Kidney (tissue), 14 donors: ENCODE measurements around the gene TERT. TPM values are rescaled to one million over a fixed set of nuclear protein-coding genes. Genes with fewer than 3 reads are reported as not detected.

Experiments used
- DNase-seq, 5 donors: peaks; one replicate each; pipeline ENCODE4 v3.0.0-alpha.2; 2013 to 2020
- FAIRE-seq: peaks from 2 replicates; lab custom pipeline; 2012; peaks lifted over from hg19 to GRCh38; lab: Jason Lieb, UNC
- H3K27ac ChIP-seq, 2 donors: one replicate each; pipeline ENCODE4 v1.7.0; 2013; ENCODE audit warnings: low read depth in 2 of 2, low read length in 2 of 2, inconsistent platforms in 1 of 2
- H3K27me3 ChIP-seq: one replicate; pipeline ENCODE4 v1.7.1; 2013; ENCODE audit warnings: low read length, inconsistent platforms; ENCODE audit not compliant: control insufficient read depth, insufficient read depth
- H3K36me3 ChIP-seq, 3 donors: one replicate each; pipeline versions ENCODE4 v1.7.0 to v1.7.1; 2013; ENCODE audit warnings: low read length in 3 of 3, control low read depth in 1 of 3, inconsistent platforms in 1 of 3; ENCODE audit not compliant: insufficient read depth in 3 of 3, control insufficient read depth in 2 of 3
- H3K4me1 ChIP-seq, 3 donors: one replicate each; pipeline versions ENCODE4 v1.7.0 to v1.7.1; 2013; ENCODE audit warnings: low read length in 3 of 3, inconsistent platforms in 1 of 3, low read depth in 1 of 3; ENCODE audit not compliant: control insufficient read depth in 2 of 3, insufficient read depth in 2 of 3
- H3K4me3 ChIP-seq, 3 donors: one replicate each; pipeline versions ENCODE4 v1.7.0 to v1.8.1; 2013; ENCODE audit warnings: low read length in 3 of 3, control low read depth in 1 of 3, inconsistent platforms in 1 of 3
- H3K9ac ChIP-seq, 3 donors: one replicate each; pipeline versions ENCODE4 v1.7.0 to v1.7.1; 2013; ENCODE audit warnings: low read length in 3 of 3, control low read depth in 1 of 3, inconsistent platforms in 1 of 3
- H3K9me3 ChIP-seq, 3 donors: one replicate each; pipeline versions ENCODE4 v1.7.0 to v1.7.1; 2013; ENCODE audit warnings: low read length in 3 of 3, control low read depth in 1 of 3, inconsistent platforms in 1 of 3; ENCODE audit not compliant: control insufficient read depth in 2 of 3, insufficient read depth in 1 of 3
- CTCF ChIP-seq: IDR thresholded peaks from 3 replicates; pipeline ENCODE4 v1.5.1; 2012; ENCODE audit warnings: mild to moderate bottlenecking, moderate library complexity, borderline replicate concordance; ENCODE audit not compliant: insufficient read depth; ENCODE audit errors: extremely low read depth
- intact Hi-C: fragments of 100-400 bp; cut with DNase I; formaldehyde crosslinking; loops from one replicate; pipeline ENCODE4 v1.11.1; 2022
- polyA plus RNA-seq: library from polyadenylated mRNA; stranded (reverse); fragments of 350-450 nt; fragmentation: Illumina TruSeq; extraction: RNeasy Lipid Tissue Mini Kit (QIAGEN cat#74804); gene quantifications from one replicate; pipeline ENCODE4 v1.2.3, GENCODE V29; 2014; ENCODE audit warnings: low read depth, low replicate concordance; ENCODE audit not compliant: insufficient read depth
- total RNA-seq: library from RNA; stranded (reverse); fragmentation: NEBNext Ultra II Directional; extraction: Animal tissue kit (Norgen Biotek cat#: 25700); gene quantifications from one replicate; pipeline ENCODE4 v1.2.1, GENCODE V29; 2021
- donor health status: control.
- donor health status: control.
- donor health status: control.
- donor health status: control.
- donor health status: control.
- donor health status: DM: yes; HTN: yes; CAD: no.
- donor health status: Normal renal cell carcinoma (clear cell type).

Gene TERT
- total and polyA plus RNA-seq, 2 donors from 2014 or later = 0.91 TPM; not detected in 1

- no peak for DNase-seq
- Histone ChIP-seq H3K27me3 (no peaks in the 10 kb centered on the region), H3K9me3 (peaks cover 0 to 7% (median 0%) of the 10 kb centered on the region in 3 donors), H3K36me3 (no peaks in the 10 kb centered on the region), H3K4me3 (no peak overlapping the region), H3K9ac (no peak overlapping the region), H3K4me1 (no peaks in the 10 kb centered on the region), H3K27ac (no peak overlapping the region)
- no peak for TF ChIP-seq CTCF
- intact Hi-C loops = no loop called here
- FAIRE-seq = no peak
These were observed 20.4 kb downstream of the TERT start for GRCh38 chr5:1274471-1274870.

GRCh38 chr5:1273745-1274144 is 21.1 kb downstream of the TERT start:
- Histone ChIP-seq H3K27ac (no peak overlapping the region), H3K9ac (no peak overlapping the region), H3K36me3 (no peaks in the 10 kb centered on the region), H3K4me3 (no peak overlapping the region), H3K9me3 (peaks cover 0 to 7% (median 0%) of the 10 kb centered on the region in 3 donors), H3K4me1 (no peaks in the 10 kb centered on the region), H3K27me3 (no peaks in the 10 kb centered on the region)
- intact Hi-C loops = no loop called here
- DNase-seq (no peak), FAIRE-seq (no peak)
- TF ChIP-seq CTCF = no peak

GRCh38 chr5:1272201-1272600 is 22.7 kb downstream of the TERT start:
- TF ChIP-seq CTCF = no peak
- H3K9me3 ChIP-seq = no peaks in the 10 kb centered on the region
- intact Hi-C loops = no loop called here
- H3K4me1 ChIP-seq = no peaks in the 10 kb centered on the region
- H3K27me3 ChIP-seq = no peaks in the 10 kb centered on the region
- no peaks in the 10 kb centered on the region for H3K36me3 ChIP-seq
- no peak overlapping the region for H3K9ac ChIP-seq
- FAIRE-seq (no peak), DNase-seq (no peak)
- H3K27ac ChIP-seq = no peak overlapping the region
- H3K4me3 ChIP-seq = no peak overlapping the region
